Measurements from ENCODE around the gene METTL9. TPM values are rescaled to one million over a fixed set of nuclear protein-coding genes. Genes with fewer than 3 reads are reported as not detected.

METTL9 gene
- total RNA-seq, 1 experiment from 2014 or later, result 41.4 TPM

DNA sequence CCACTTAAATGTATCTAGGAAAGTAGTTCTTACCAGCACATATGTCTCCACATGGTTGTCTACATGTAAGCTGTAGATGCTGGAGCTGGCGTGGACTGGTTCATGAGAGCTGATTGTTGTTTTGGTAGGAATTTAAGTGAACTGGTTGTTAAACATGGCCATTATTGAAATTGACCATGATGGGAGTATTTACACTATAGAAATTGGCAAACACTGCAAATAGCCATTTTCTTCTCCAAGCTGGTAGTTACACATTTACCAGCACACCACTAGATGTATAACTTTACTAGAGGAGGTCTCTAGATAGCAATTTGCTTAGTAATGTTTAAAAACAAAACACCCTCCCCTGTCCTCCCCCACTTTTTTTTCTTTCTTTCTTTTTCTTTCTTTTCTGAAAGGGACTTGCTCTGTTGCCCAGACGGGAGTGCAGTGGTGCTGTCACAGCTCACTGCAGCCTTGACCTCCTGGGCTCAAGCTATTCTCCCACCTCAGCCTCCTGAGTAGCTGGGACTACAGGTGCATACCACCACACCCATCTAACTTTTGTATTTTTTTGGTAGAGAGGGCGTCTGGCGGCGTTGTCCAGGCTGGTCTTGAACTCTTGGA, 28.8 kb downstream of the METTL9 start:
- ChIA-PET CTCF (no interaction called here), POLR2A (no interaction called here), RAD21 (ENCODE audit: low non-redundant PET in 1 of 2, low total read pairs in 2 of 2, uncharacterized antibody in 2 of 2, unreplicated experiment in 2 of 2) (no interaction called here)
- DNase-seq (ENCODE audit: low read depth, low spot score) (no peak), ATAC-seq (no peak)
- Histone ChIP-seq H3K4me3 (replicated peaks in 1 of 2; ENCODE audit: low read depth in 1 of 2, low read length in 2 of 2) (no peak overlapping the region), H3K9me3 (ENCODE audit: control insufficient read depth in 1 of 2, insufficient read depth in 1 of 2, low read depth in 1 of 2, low read length in 2 of 2) (no peaks in the 10 kb centered on the region), H3K27ac (ENCODE audit: low read depth, low read length) (no peak overlapping the region), H3K4me2 (ENCODE audit: low read length) (no peak overlapping the region), H3K4me1 (ENCODE audit: control insufficient read depth in 1 of 2, insufficient read depth in 2 of 2, low read length in 2 of 2) (peaks cover 9 to 11% of the 10 kb centered on the region in 2 experiments; a peak in 3 of 4 replicates), H4K20me1 (ENCODE audit: insufficient read depth) (no peaks in the 10 kb centered on the region), H2AFZ (ENCODE audit: low read depth, low read length, poor library complexity, severe bottlenecking) (no peak overlapping the region), H3K9ac (ENCODE audit: low read length) (no peak overlapping the region), H3K9me2 (ENCODE audit: insufficient read depth) (no peaks in the 10 kb centered on the region), H3K27me3 (ENCODE audit: insufficient read depth, low read length) (no peaks in the 10 kb centered on the region), H3K79me2 (ENCODE audit: insufficient read depth, low read length) (no peaks in the 10 kb centered on the region), H3K36me3 (ENCODE audit: control insufficient read depth in 1 of 2, insufficient read depth in 2 of 2, low read length in 2 of 2) (0 out of 4 replicates have a peak, but pooled peaks cover 0 to 3% of the 10 kb centered on the region in 2 experiments)
- TF ChIP-seq, protein P1, sequence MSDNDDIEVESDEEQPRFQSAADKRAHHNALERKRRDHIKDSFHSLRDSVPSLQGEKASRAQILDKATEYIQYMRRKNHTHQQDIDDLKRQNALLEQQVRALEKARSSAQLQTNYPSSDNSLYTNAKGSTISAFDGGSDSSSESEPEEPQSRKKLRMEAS (IDR thresholded peaks at IDR 0.05), result no peak
- TF ChIP-seq, protein P2, sequence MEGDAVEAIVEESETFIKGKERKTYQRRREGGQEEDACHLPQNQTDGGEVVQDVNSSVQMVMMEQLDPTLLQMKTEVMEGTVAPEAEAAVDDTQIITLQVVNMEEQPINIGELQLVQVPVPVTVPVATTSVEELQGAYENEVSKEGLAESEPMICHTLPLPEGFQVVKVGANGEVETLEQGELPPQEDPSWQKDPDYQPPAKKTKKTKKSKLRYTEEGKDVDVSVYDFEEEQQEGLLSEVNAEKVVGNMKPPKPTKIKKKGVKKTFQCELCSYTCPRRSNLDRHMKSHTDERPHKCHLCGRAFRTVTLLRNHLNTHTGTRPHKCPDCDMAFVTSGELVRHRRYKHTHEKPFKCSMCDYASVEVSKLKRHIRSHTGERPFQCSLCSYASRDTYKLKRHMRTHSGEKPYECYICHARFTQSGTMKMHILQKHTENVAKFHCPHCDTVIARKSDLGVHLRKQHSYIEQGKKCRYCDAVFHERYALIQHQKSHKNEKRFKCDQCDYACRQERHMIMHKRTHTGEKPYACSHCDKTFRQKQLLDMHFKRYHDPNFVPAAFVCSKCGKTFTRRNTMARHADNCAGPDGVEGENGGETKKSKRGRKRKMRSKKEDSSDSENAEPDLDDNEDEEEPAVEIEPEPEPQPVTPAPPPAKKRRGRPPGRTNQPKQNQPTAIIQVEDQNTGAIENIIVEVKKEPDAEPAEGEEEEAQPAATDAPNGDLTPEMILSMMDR (IDR thresholded peaks at IDR 0.05 in 2 of 3, conservative IDR thresholded peaks at IDR 0.05 in 1 of 3; ENCODE audit: borderline replicate concordance in 1 of 3, insufficient read depth in 1 of 3, low read depth in 2 of 3, low read length in 2 of 3), result no peak
- no TSS peak for BruUV-seq (replicated peaks)
- intact Hi-C loops (cut with micrococcal nuclease), result no loop called here

DNA sequence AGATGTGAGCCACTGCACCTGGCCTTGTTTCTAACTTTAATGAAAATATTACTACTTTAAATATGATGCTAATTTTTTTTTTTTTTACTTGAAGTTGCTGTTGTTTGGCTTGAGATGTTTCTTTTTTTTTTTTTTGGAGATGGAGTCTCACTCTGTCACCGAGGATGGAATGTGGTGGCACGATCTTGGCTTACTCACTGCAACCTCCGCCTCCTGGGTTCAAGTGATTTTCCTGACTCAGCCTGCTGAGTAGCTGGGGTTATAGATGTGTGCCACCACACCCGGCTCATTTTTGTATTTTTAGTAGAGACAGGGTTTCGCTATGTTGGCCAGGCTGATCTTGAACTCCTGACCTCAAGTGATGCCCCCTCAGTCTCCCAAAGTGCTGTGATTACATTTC, 29.4 kb downstream of the METTL9 start:
- no TSS peak for BruUV-seq (replicated peaks)
- peaks cover 9 to 11% of the 10 kb centered on the region in 2 experiments; a peak in 3 of 4 replicates for H3K4me1 ChIP-seq (ENCODE audit: control insufficient read depth in 1 of 2, insufficient read depth in 2 of 2, low read length in 2 of 2)
- H2AFZ ChIP-seq (ENCODE audit: low read depth, low read length, poor library complexity, severe bottlenecking), result no peak overlapping the region
- H3K27me3 ChIP-seq (ENCODE audit: insufficient read depth, low read length), result no peaks in the 10 kb centered on the region
- H3K4me3 ChIP-seq (replicated peaks in 1 of 2; ENCODE audit: low read depth in 1 of 2, low read length in 2 of 2), result no peak overlapping the region
- TF ChIP-seq CEBPB (IDR thresholded peaks at IDR 0.05; ENCODE audit: low read depth), result no peak
- TF ChIP-seq EZH2 (IDR thresholded peaks at IDR 0.05), result no peak
- TF ChIP-seq RAD21 (IDR thresholded peaks at IDR 0.05; ENCODE audit: low read depth), result no peak
- no peak for TF ChIP-seq EZH2phosphoT487 (IDR thresholded peaks at IDR 0.05; ENCODE audit: borderline replicate concordance)
- TF ChIP-seq ZFX (IDR thresholded peaks at IDR 0.05), result no peak
- no peak for TF ChIP-seq POLR2A (IDR thresholded peaks at IDR 0.05; ENCODE audit: borderline replicate concordance, extremely low read depth, insufficient read depth, insufficient read length)
- TF ChIP-seq SIN3A (IDR thresholded peaks at IDR 0.05; ENCODE audit: low read depth), result no peak
- no peak for TF ChIP-seq EGR1 (IDR thresholded peaks at IDR 0.05; ENCODE audit: low read depth)
- no peak for TF ChIP-seq ELF1 (IDR thresholded peaks at IDR 0.05; ENCODE audit: borderline replicate concordance, low read depth)
- TF ChIP-seq TCF7L2 (IDR thresholded peaks at IDR 0.05; ENCODE audit: borderline replicate concordance, extremely low read depth, insufficient read depth, insufficient read length), result no peak
- no peak for TF ChIP-seq FOSL1 (IDR thresholded peaks at IDR 0.05; ENCODE audit: low read depth)
- TF ChIP-seq YY1 (IDR thresholded peaks at IDR 0.05; ENCODE audit: extremely low read depth, insufficient replicate concordance, low read depth, low read length), result no peak
- no peak for TF ChIP-seq SP1 (IDR thresholded peaks at IDR 0.05; ENCODE audit: low read depth)
- TF ChIP-seq ZNF274 (IDR thresholded peaks at IDR 0.05; ENCODE audit: low read depth, low read length), result no peak
- H3K9me2 ChIP-seq (ENCODE audit: insufficient read depth), result no peaks in the 10 kb centered on the region
- no peak overlapping the region for H3K27ac ChIP-seq (ENCODE audit: low read depth, low read length)
- RAD21 ChIA-PET (ENCODE audit: low non-redundant PET in 1 of 2, low total read pairs in 2 of 2, uncharacterized antibody in 2 of 2, unreplicated experiment in 2 of 2), result no interaction called here
- H3K9me3 ChIP-seq (ENCODE audit: control insufficient read depth in 1 of 2, insufficient read depth in 1 of 2, low read depth in 1 of 2, low read length in 2 of 2), result no peaks in the 10 kb centered on the region
- no peaks in the 10 kb centered on the region for H3K79me2 ChIP-seq (ENCODE audit: insufficient read depth, low read length)
- DNase-seq (ENCODE audit: low read depth, low spot score) (no peak), ATAC-seq (no peak)
- no peaks in the 10 kb centered on the region for H4K20me1 ChIP-seq (ENCODE audit: insufficient read depth)
- intact Hi-C loops (cut with micrococcal nuclease), result no loop called here
- POLR2A ChIA-PET, result no interaction called here
- no peak overlapping the region for H3K4me2 ChIP-seq (ENCODE audit: low read length)
- no peaks in the 10 kb centered on the region for H3K36me3 ChIP-seq (ENCODE audit: control insufficient read depth in 1 of 2, insufficient read depth in 2 of 2, low read length in 2 of 2)
- CTCF ChIA-PET, result no interaction called here
- no peak overlapping the region for H3K9ac ChIP-seq (ENCODE audit: low read length)
